GM12872 (cell line): ENCODE data around the gene RNF150.

ENCODE experiments used
- CTCF ChIP-seq: IDR thresholded peaks from 3 replicates; pipeline ENCODE4 v1.5.1; 2011; ENCODE audit warnings: low read depth, mild to moderate bottlenecking, low read length, moderate library complexity; ENCODE audit not compliant: insufficient read depth

The RNF150 gene

DNA sequence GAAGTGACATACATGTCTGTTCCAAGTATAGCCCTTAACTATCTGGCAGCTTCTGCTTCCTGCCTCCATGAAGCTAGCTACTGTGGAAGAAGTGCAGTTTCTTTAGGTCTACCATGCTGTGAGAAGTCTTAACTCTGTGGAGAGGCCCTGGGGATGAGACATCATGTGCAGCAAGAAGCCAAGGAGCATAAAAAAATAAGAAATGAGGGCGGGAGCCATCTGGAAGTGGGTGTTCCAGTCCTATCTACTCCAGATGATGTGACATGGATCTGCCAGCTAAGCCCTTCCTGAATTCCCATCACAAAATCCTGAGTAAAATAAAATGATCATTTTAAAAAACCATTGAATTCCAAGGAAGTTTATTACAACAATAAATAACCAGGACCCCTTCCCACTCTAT is 289.2 kb downstream of the RNF150 start:
- TF ChIP-seq CTCF = no peak

GRCh38 chr4:140841186-140841585 is 292.1 kb downstream of the RNF150 start:
- no peak for TF ChIP-seq CTCF

GRCh38 chr4:140839888-140840790 is 293.1 kb downstream of the RNF150 start:
- no peak for TF ChIP-seq CTCF

- TF ChIP-seq CTCF = no peak
These were observed 293.9 kb downstream of the RNF150 start for GRCh38 chr4:140839406-140839805.

DNA sequence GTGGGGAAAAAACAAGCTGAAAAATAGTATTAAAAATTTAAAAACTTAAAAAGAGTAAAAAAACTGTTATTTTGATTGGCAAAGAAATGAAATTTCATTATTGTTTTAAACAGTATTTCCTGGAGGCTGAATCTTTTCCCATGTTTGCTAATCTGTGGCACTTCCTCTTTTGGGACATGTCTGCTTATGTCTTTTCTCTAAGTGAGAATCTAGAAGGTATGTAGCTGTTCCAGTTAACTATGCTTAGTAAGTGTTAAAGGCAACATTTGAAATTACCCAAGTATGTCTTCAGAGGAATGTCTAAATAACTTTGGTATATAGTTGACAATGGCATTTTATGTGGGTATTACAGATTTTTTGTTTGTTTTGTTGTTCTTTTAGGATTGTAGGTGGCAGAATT is 295.5 kb downstream of the RNF150 start:
- TF ChIP-seq CTCF = no peak

DNA sequence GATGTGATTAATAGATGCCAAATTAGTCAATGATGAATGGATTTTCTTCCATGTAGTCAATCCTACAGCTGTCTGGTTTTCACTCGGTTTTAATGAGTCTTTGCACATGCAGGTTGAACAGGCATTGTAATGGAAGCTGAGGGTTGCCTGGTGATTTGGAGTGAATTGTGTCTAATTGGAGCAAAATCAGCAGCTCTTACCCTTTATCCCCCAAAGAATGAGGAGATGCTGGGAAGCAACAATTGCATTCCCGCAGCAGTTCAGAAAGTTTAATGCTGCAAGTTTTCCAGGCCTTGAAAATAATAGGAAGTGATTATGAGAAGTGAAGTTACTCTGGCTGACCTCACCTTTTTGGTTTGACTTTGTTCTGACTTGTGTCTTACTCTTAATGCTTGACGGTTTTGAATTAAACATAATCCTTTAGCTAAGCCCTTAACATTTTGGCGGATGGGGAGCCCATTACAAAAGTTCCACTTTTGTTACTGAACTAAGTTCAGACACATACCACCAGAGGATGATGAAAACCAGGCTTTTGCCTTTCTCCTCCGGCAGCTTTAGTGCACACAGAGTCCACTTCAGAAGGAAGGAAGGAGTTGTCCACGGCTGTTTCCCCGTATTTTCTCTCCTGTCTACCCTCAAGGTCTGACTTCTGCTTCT is 298.3 kb downstream of the RNF150 start:
- TF ChIP-seq CTCF = no peak

DNA sequence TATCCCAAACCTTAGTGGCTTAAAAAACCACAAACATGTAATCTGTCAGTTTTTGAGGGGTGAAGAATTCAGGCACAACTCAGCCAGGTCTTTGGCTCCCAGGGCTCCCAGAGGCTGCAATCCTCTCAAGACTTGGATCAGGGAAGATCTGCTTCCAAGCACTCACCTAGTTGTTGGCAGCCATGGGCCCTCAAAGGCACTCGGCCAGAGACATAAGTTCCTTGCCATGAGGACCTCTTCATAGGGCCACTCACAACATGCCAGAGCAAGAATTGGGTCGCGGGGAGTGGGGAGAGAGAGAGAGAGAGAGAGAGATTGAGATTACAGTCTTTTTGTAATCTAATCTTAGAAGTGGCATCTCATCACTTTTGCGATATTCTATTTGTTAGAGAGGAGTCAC is 300.0 kb downstream of the RNF150 start:
- TF ChIP-seq CTCF = no peak
